HG03442 (cell line): ENCODE data around the gene RIGI.
A peak's percentile ranks its signal among the peaks of the same experiment; 100 is the strongest.
"Not testable (repeated sequence)": the region's sequence is repeated elsewhere in the genome, so short reads cannot be mapped to it uniquely, and the experiment has no call there.

Source experiments
- ATAC-seq: cut with Tn5 transposase; IDR thresholded peaks from one replicate; pipeline ENCODE4 v1.9.1; 2021; ENCODE audit warnings: mild to moderate bottlenecking, moderate library complexity; ENCODE audit not compliant: unreplicated experiment

The RIGI gene

GRCh38 chr9:32533336-32533735, 7.3 kb upstream of the RIGI start:
- ATAC-seq: no peak

- ATAC-seq: no peak
These were observed 682 bp upstream of the RIGI start for GRCh38 chr9:32526707-32527048.

DNA sequence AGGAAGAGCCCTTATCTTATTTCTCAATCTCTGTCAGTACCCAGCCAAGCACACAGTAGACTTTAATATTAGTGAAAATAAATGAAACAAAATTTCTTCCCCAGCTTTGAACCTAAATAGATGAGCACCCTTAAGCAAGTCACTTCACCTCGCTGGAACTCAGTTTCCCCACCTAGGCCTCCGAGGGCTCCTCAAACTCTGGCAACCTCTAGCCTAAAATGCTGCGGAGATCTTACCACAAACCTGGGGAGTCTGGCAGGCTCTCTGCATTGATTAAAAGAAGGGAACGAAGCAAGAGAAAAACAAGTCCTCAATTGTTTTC, 326 bp downstream of the RIGI start:
- ATAC-seq: peak; percentile 14

GRCh38 chr9:32524892-32525708, 896 bp downstream of the RIGI start:
- ATAC-seq: peak; percentile 20

GRCh38 chr9:32524558-32524891, 1.5 kb downstream of the RIGI start:
- not testable (repeated sequence) for ATAC-seq

DNA sequence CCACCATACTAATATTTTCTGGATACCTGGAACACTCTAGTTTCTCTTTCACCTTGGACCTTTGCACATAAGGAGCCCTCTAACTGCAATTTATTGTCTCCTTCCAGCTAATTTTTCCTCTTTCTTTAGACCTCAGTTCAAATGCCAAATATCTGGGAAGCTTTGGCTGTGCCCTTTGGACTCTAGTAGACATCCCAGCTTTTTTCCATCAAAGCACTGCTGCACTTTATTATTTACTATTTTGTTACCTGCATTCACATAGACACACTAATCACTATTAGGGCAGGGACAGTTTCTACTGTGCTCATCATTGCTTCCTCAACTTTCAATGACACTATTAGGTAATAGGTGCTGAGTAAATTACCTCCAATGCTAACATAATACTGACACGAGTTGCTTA, 2.1 kb downstream of the RIGI start:
- no peak for ATAC-seq

DNA sequence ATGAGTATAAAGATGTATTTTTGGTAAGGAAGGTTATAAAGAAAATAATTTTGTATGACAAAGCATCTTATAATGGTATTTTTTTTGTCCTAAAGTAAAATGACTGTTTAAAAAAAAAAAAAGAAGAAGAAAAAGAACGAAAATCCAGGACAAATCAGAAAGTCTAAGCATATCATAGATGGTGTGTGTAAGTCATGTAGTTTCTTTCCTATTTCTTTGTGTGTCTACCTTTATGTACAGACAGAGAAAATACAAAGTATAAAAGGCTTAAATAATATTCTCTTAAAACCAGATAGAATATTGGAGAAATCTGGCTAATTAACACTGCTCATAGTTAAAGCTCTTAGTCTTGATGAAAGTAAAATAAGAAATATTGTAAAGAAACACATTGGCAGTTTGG, 7.7 kb downstream of the RIGI start:
- no peak for ATAC-seq

DNA sequence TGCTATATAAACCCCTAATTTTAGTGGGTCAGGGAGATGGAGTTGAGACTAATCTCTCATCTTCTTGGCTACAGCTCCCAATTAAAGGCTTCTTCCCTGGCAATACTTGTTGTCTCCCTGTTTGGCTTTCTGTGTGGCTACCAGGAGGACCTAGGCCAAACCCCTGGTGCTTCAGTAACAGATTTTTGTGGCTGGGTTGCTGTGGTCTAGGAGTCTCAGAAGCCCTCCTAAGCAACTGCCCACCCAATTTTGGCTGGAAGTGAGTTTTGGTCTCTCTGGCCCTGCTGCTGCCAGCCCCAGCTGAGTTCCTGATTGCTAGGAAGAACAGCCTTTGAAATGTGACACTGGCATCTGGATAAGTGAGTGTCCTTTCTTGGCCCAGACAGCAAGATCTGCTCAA, 9.8 kb downstream of the RIGI start:
- no peak for ATAC-seq

GRCh38 chr9:32508728-32509127, 17.3 kb downstream of the RIGI start:
- no peak for ATAC-seq

- ATAC-seq: no peak
These were observed 23.0 kb downstream of the RIGI start for GRCh38 chr9:32503008-32503407.

- no peak for ATAC-seq
These were observed 23.5 kb downstream of the RIGI start for GRCh38 chr9:32502464-32502863.

GRCh38 chr9:32501868-32502267, 24.1 kb downstream of the RIGI start:
- ATAC-seq: no peak

- ATAC-seq: no peak
These were observed 25.2 kb downstream of the RIGI start for GRCh38 chr9:32500768-32501167.

GRCh38 chr9:32497921-32498320, 28.1 kb downstream of the RIGI start:
- no peak for ATAC-seq

DNA sequence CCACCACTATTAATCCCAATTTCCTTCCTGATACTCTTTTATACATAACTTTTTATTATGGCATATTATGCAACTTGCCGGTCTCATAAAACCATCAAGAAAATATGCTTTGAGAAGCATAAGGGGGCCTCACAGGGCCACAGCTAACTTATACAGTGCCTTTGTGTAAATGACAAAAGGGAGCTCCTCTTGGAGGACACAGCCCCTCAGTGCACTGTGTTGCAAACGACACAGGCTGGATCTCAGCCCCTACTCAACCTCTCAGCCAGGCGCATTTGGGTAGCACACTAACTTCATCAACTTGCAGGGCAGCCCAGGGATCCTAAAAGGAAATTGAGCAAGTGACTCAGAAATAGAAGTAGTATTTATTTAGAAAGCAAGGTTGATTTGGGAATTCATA, 35.4 kb downstream of the RIGI start:
- ATAC-seq: no peak

DNA sequence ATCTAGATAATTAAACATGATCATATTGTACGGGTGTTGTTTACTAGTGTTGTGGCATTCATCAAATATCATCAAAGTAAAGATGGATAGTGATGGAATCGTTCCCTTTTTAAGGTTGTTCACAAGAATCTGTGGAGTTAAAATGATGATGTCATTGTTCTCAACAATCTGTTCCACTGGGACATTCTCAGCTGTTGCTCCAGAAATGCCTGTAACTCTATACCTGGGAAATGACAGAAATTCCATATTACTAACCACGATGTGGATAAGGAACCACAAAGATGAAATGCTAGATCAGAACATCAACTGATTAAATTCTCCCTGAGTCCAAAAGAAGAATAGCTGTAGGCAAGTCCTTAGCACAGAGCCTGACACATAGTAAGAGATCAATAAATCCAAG, 38.0 kb downstream of the RIGI start:
- no peak for ATAC-seq

- no peak for ATAC-seq
These were observed 39.0 kb downstream of the RIGI start for GRCh38 chr9:32486839-32487562.

- ATAC-seq: no peak
These were observed 42.7 kb downstream of the RIGI start for GRCh38 chr9:32483343-32483742.
